Epithelial cell of esophagus (primary cell): Measurements from ENCODE around the gene TMED10.
A peak's percentile ranks its signal among the peaks of the same experiment; 100 is the strongest.

Experiments
- DNase-seq: peaks from one replicate; pipeline ENCODE4 v3.0.0; 2010; ENCODE audit warnings: low read depth
- H3K4me3 ChIP-seq: 2 replicates; pipeline ENCODE4 v1.5.1; 2011; ENCODE audit warnings: mild to moderate bottlenecking, low read length, control low read depth
- CTCF ChIP-seq: IDR thresholded peaks from 2 replicates; pipeline ENCODE4 v1.5.1; 2011; ENCODE audit warnings: low read depth, mild to moderate bottlenecking, low read length, control low read depth, inconsistent platforms; ENCODE audit not compliant: insufficient read depth; ENCODE audit errors: missing control alignments

The TMED10 gene

GRCh38 chr14:75133597-75133996 lies 42.8 kb downstream of the TMED10 start:
- H3K4me3 ChIP-seq, result no peak overlapping the region

GRCh38 chr14:75132382-75133086 lies 43.9 kb downstream of the TMED10 start:
- no peak overlapping the region for H3K4me3 ChIP-seq
- peak; percentile 79 for TF ChIP-seq CTCF
- peak; percentile 75 for DNase-seq

More at GRCh38 chr14:75133597-75133996, 42.8 kb downstream of the TMED10 start:
- no peak for DNase-seq
- no peak for TF ChIP-seq CTCF

- DNase-seq, result no peak
- H3K4me3 ChIP-seq, result no peak overlapping the region
- no peak for TF ChIP-seq CTCF
These were observed 47.8 kb downstream of the TMED10 start for GRCh38 chr14:75128596-75128990.

- no peak for TF ChIP-seq CTCF
- DNase-seq, result no peak
- H3K4me3 ChIP-seq, result peak overlapping the region; percentile 61
These were observed 48.4 kb downstream of the TMED10 start for GRCh38 chr14:75127903-75128595.

- peak; percentile 38 for DNase-seq
These were observed 49.0 kb downstream of the TMED10 start for GRCh38 chr14:75127474-75127820.

GRCh38 chr14:75126679-75127473 lies 49.5 kb downstream of the TMED10 start, which contains the start of gene NEK9:
NEK9 (minus strand) TSS chr14:75127048; CDS start chr14:75126921, 127 bp downstream.
- DNase-seq, result peak; percentile 78
- peak within 1 kb of the TSS; percentile 61 for H3K4me3 ChIP-seq
- TF ChIP-seq CTCF, result no peak

More at GRCh38 chr14:75127474-75127820, 49.0 kb downstream of the TMED10 start:
- peak overlapping the region; percentile 61 for H3K4me3 ChIP-seq

- TF ChIP-seq CTCF, result no peak
- H3K4me3 ChIP-seq, result peak overlapping the region; percentile 61
- DNase-seq, result no peak
These were observed 50.3 kb downstream of the TMED10 start for GRCh38 chr14:75126121-75126544.
